ENCODE results near the gene RAB40C.

GRCh38 chr16:574021-574760 is 15.7 kb upstream of the RAB40C start:
- no peak for TF ChIP-seq POLR2A (IDR thresholded peaks at IDR 0.05; ENCODE audit: low read depth, low read length)
- TF ChIP-seq POLR2AphosphoS5 (IDR thresholded peaks at IDR 0.05; ENCODE audit: low read depth, low read length): no peak
- no peak for TF ChIP-seq TAF1 (IDR thresholded peaks at IDR 0.05; ENCODE audit: borderline replicate concordance, low read depth, low read length)
